HCT116 (cell line): ENCODE data around the gene FANCG. TPM values are rescaled to one million over a fixed set of nuclear protein-coding genes. Genes with fewer than 3 reads are reported as not detected.

Experiments used
- ATAC-seq: fragments of 200-7000 bp; cut with Tn5 transposase; 2 replicates; pipeline ENCODE4 v1.9.1; 2020; ENCODE audit warnings: mild to moderate bottlenecking, moderate library complexity
- BruUV-seq: library from RNA; stranded (reverse); fragments of 400-500 nt; replicated peaks from 2 replicates; lab custom pipeline; 2021; lab: Mats Ljungman, UMichigan
- CTCF ChIA-PET: fragments of 300-600 bp; sonication (Branson Sonifier 250); formaldehyde crosslinking; loops from one replicate; lab custom pipeline; 2021; ENCODE audit warnings: antibody characterized with exemption; lab: Charles Lee
- POLR2A ChIA-PET: fragments of 300-600, 350-600 bp; sonication (Branson Sonifier 250); formaldehyde crosslinking; loops from one replicate; lab custom pipeline; 2021; ENCODE audit warnings: antibody characterized with exemption; lab: Charles Lee
- RAD21 ChIA-PET, 2 experiments: fragments of 300-600 bp; sonication (Branson Sonifier 250); formaldehyde crosslinking; loops; one replicate each; lab custom pipeline; 2023; ENCODE audit warnings: low total read pairs in 2 of 2; ENCODE audit not compliant: uncharacterized antibody in 2 of 2, unreplicated experiment in 2 of 2, low non-redundant PET in 1 of 2; lab: Charles Lee
- DNase-seq: peaks from one replicate; pipeline ENCODE4 v3.0.0-alpha.2; 2010; ENCODE audit warnings: low read depth, low spot score
- H2AFZ ChIP-seq: fragments of 200-600 bp; shearing (Covaris generic), sonication (generic); 2 replicates; pipeline ENCODE4 v1.6.1; 2017; ENCODE audit warnings: low read depth, mixed run types, mixed read lengths, antibody characterized with exemption, low read length; ENCODE audit not compliant: poor library complexity, severe bottlenecking
- H3K27ac ChIP-seq: 2 replicates; pipeline ENCODE4 v1.5.1; 2012; ENCODE audit warnings: low read depth, low read length
- H3K27me3 ChIP-seq: fragments of 200-600 bp; sonication (generic); 2 replicates; pipeline ENCODE4 v1.6.1; 2016; ENCODE audit warnings: mixed run types, low read length, mixed read lengths; ENCODE audit not compliant: insufficient read depth
- H3K36me3 ChIP-seq, 2 experiments: fragments of 200-500 bp in 1 of 2; fragments of 200-600 bp in 1 of 2; sonication (Bioruptor generic) in 1 of 2; sonication (generic) in 1 of 2; 2 replicates each; pipeline versions ENCODE4 v1.5.1 to v1.6.1; 2014 to 2016; ENCODE audit warnings: low read length in 2 of 2, inconsistent platforms in 1 of 2, mixed read lengths in 1 of 2, mixed run types in 1 of 2; ENCODE audit not compliant: insufficient read depth in 2 of 2, control insufficient read depth in 1 of 2
- H3K4me1 ChIP-seq, 2 experiments: fragments of 200-600 bp in 1 of 2; sonication (generic) in 1 of 2; 2 replicates each; pipeline versions ENCODE4 v1.5.1 to v1.6.1; 2012 to 2017; ENCODE audit warnings: low read length in 2 of 2, inconsistent platforms in 1 of 2, mild to moderate bottlenecking in 1 of 2, mixed read lengths in 1 of 2, mixed run types in 1 of 2, moderate library complexity in 1 of 2; ENCODE audit not compliant: insufficient read depth in 2 of 2, control insufficient read depth in 1 of 2
- H3K4me2 ChIP-seq: fragments of 200-600 bp; sonication (generic); 2 replicates; pipeline ENCODE4 v1.6.1; 2017; ENCODE audit warnings: mixed run types, low read length, mixed read lengths
- H3K4me3 ChIP-seq, 2 experiments: fragments of 200-600 bp in 1 of 2; sonication (generic) in 1 of 2; replicated peaks in 1 of 2; 2 replicates each; pipeline ENCODE4 v1.5.1; 2011 to 2016; ENCODE audit warnings: low read length in 2 of 2, control low read depth in 1 of 2, low read depth in 1 of 2, mild to moderate bottlenecking in 1 of 2, mixed read lengths in 1 of 2, mixed run types in 1 of 2
- H3K79me2 ChIP-seq: fragments of 200-600 bp; sonication (generic); 2 replicates; pipeline ENCODE4 v1.6.1; 2017; ENCODE audit warnings: mild to moderate bottlenecking, mixed run types, low read length, moderate library complexity, mixed read lengths; ENCODE audit not compliant: insufficient read depth
- H3K9ac ChIP-seq: fragments of 200-600 bp; sonication (generic); 2 replicates; pipeline ENCODE4 v1.6.1; 2016; ENCODE audit warnings: low read length, mixed read lengths
- H3K9me2 ChIP-seq: fragments of 200-600 bp; sonication (generic), shearing (Covaris generic); 2 replicates; pipeline ENCODE4 v1.6.1; 2017; ENCODE audit warnings: mixed run types, mild to moderate bottlenecking, moderate library complexity; ENCODE audit not compliant: insufficient read depth
- H3K9me3 ChIP-seq, 2 experiments: fragments of 200-500 bp in 1 of 2; fragments of 200-600 bp in 1 of 2; sonication (Bioruptor generic) in 1 of 2; sonication (generic) in 1 of 2; 2 replicates each; pipeline ENCODE4 v1.6.1; 2014 to 2017; ENCODE audit warnings: low read length in 2 of 2, mixed read lengths in 2 of 2, inconsistent platforms in 1 of 2, low read depth in 1 of 2, mild to moderate bottlenecking in 1 of 2, mixed run types in 1 of 2, moderate library complexity in 1 of 2; ENCODE audit not compliant: control insufficient read depth in 1 of 2, insufficient read depth in 1 of 2
- H4K20me1 ChIP-seq: fragments of 200-600 bp; sonication (generic), shearing (Covaris generic); 2 replicates; pipeline ENCODE4 v1.6.1; 2017; ENCODE audit warnings: mixed run types, mild to moderate bottlenecking, moderate library complexity; ENCODE audit not compliant: insufficient read depth
- CBX3 ChIP-seq: IDR thresholded peaks from 2 replicates; pipeline ENCODE4 v1.6.1; 2012; ENCODE audit warnings: low read depth
- CEBPB ChIP-seq: IDR thresholded peaks from 2 replicates; pipeline ENCODE4 v1.6.1; 2012; ENCODE audit warnings: low read depth
- EGR1 ChIP-seq: IDR thresholded peaks from 2 replicates; pipeline ENCODE4 v1.6.1; 2012; ENCODE audit warnings: low read depth
- ELF1 ChIP-seq: IDR thresholded peaks from 2 replicates; pipeline ENCODE4 v1.6.1; 2012; ENCODE audit warnings: low read depth, borderline replicate concordance
- EZH2 ChIP-seq: fragments of 200-600 bp; sonication (generic); IDR thresholded peaks from 2 replicates; pipeline ENCODE4 v1.6.1; 2017; ENCODE audit warnings: antibody characterized with exemption, mixed run types
- FOSL1 ChIP-seq: IDR thresholded peaks from 2 replicates; pipeline ENCODE4 v1.6.1; 2012; ENCODE audit warnings: low read depth
- JUND ChIP-seq: IDR thresholded peaks from 2 replicates; pipeline ENCODE4 v1.6.1; 2012
- MAX ChIP-seq: IDR thresholded peaks from 2 replicates; pipeline ENCODE4 v1.6.1; 2012
- POLR2A ChIP-seq: IDR thresholded peaks from 2 replicates; pipeline ENCODE4 v1.7.0; 2011; ENCODE audit warnings: borderline replicate concordance; ENCODE audit not compliant: insufficient read depth, insufficient read length; ENCODE audit errors: extremely low read depth
- POLR2AphosphoS5 ChIP-seq: IDR thresholded peaks from 2 replicates; pipeline ENCODE4 v1.6.1; 2011; ENCODE audit warnings: mild to moderate bottlenecking, low read depth, low read length, moderate library complexity
- REST ChIP-seq: IDR thresholded peaks from 2 replicates; pipeline ENCODE4 v1.6.1; 2012; ENCODE audit warnings: low read depth
- SIN3A ChIP-seq: IDR thresholded peaks from 2 replicates; pipeline ENCODE4 v1.6.1; 2012; ENCODE audit warnings: low read depth
- SP1 ChIP-seq: IDR thresholded peaks from 2 replicates; pipeline ENCODE4 v1.6.1; 2012; ENCODE audit warnings: low read depth
- TCF7L2 ChIP-seq: IDR thresholded peaks from 2 replicates; pipeline ENCODE4 v1.7.0; 2011; ENCODE audit warnings: borderline replicate concordance, inconsistent platforms; ENCODE audit not compliant: insufficient read depth, insufficient read length; ENCODE audit errors: extremely low read depth
- ZBTB33 ChIP-seq: IDR thresholded peaks from 2 replicates; pipeline ENCODE4 v1.6.1; 2011; ENCODE audit warnings: mild to moderate bottlenecking, low read length, moderate library complexity; ENCODE audit not compliant: insufficient replicate concordance; ENCODE audit errors: extremely low read depth
- intact Hi-C: fragments of 100-400 bp; cut with micrococcal nuclease; formaldehyde crosslinking; loops from 2 replicates; pipeline ENCODE4 v1.10.0; 2022
- total RNA-seq: library from RNA; stranded (reverse); gene quantifications from one replicate; pipeline ENCODE4 v1.2.1, GENCODE V29; 2021; ENCODE audit not compliant: unreplicated experiment

The FANCG gene
- total RNA-seq, 1 experiment from 2014 or later: 82.3 TPM

- Histone ChIP-seq H3K9ac (no peak overlapping the region), H3K9me3 (no peaks in the 10 kb centered on the region), H3K9me2 (no peaks in the 10 kb centered on the region), H3K4me2 (no peak overlapping the region), H4K20me1 (peaks cover 25% of the 10 kb centered on the region; the same call in 1 of the 2 replicates), H3K36me3 (peaks cover 40 to 63% of the 10 kb centered on the region in 2 experiments), H3K4me1 (peaks cover 11 to 24% of the 10 kb centered on the region in 2 experiments), H3K79me2 (peaks cover 79% of the 10 kb centered on the region), H3K27ac (no peak overlapping the region), H3K4me3 (no peak overlapping the region), H2AFZ (no peak overlapping the region), H3K27me3 (no peaks in the 10 kb centered on the region)
- ChIA-PET RAD21 (no interaction called here), POLR2A (interaction anchor here (0.9 kb wide), 1 partner anchor 170 kb away, joined by 3 read pairs; no protein-coding TSS in a partner anchor), CTCF (interaction anchor here (0.6 to 1.1 kb wide), 2 partner anchors 18 to 187 kb away, joined by 3 read pairs; no protein-coding TSS in a partner anchor)
- TF ChIP-seq TCF7L2 (no peak), SIN3A (no peak), EZH2 (no peak)
- no peak for DNase-seq
- intact Hi-C loops: no loop called here
- no peak for ATAC-seq
- BruUV-seq: no TSS peak
Measured at GRCh38 chr9:35069020-35069419, 10.7 kb downstream of the FANCG start.

GRCh38 chr9:35067056-35067455 lies 12.7 kb downstream of the FANCG start:
- ATAC-seq (no peak), DNase-seq (no peak)
- H3K9me2 ChIP-seq: no peaks in the 10 kb centered on the region
- no peak overlapping the region for H3K27ac ChIP-seq
- ChIA-PET POLR2A (no interaction called here), CTCF (interaction anchor here (1.2 kb wide), 1 partner anchor 16 kb away, joined by 4 read pairs; no protein-coding TSS in a partner anchor), RAD21 (no interaction called here)
- no peak overlapping the region for H3K4me3 ChIP-seq
- no peak for TF ChIP-seq JUND
- TF ChIP-seq EGR1: no peak
- TF ChIP-seq SP1: no peak
- TF ChIP-seq MAX: no peak
- TF ChIP-seq ZBTB33: no peak
- no peak for TF ChIP-seq CBX3
- TF ChIP-seq POLR2A: no peak
- TF ChIP-seq SIN3A: no peak
- no peak for TF ChIP-seq REST
- no peak for TF ChIP-seq POLR2AphosphoS5
- no peak for TF ChIP-seq FOSL1
- TF ChIP-seq ELF1: no peak
- TF ChIP-seq CEBPB: no peak
- no peak overlapping the region for H3K4me2 ChIP-seq
- H4K20me1 ChIP-seq: peaks cover 25% of the 10 kb centered on the region; the same call in 1 of the 2 replicates
- no peak overlapping the region for H2AFZ ChIP-seq
- H3K79me2 ChIP-seq: peaks cover 96% of the 10 kb centered on the region
- BruUV-seq: no TSS peak
- peaks cover 6 to 14% of the 10 kb centered on the region in 2 experiments; a peak in 3 of 4 replicates for H3K4me1 ChIP-seq
- H3K9ac ChIP-seq: no peak overlapping the region
- H3K36me3 ChIP-seq: peaks cover 58 to 79% of the 10 kb centered on the region in 2 experiments
- no peaks in the 10 kb centered on the region for H3K27me3 ChIP-seq
- H3K9me3 ChIP-seq: no peaks in the 10 kb centered on the region
- intact Hi-C loops: no loop called here
